Skeletal muscle satellite cell (primary cell): ENCODE data around the gene CREB3L1. TPM values are rescaled to one million over a fixed set of nuclear protein-coding genes. Genes with fewer than 3 reads are reported as not detected.

Experiments used
- H3K27me3 ChIP-seq: 2 replicates; pipeline ENCODE4 v1.7.0; 2013; ENCODE audit warnings: low read length; ENCODE audit not compliant: control insufficient read depth, insufficient read depth
- H3K36me3 ChIP-seq: 2 replicates; pipeline ENCODE4 v1.7.0; 2013; ENCODE audit warnings: mild to moderate bottlenecking, control low read depth, low read length; ENCODE audit not compliant: insufficient read depth
- H3K4me1 ChIP-seq: 2 replicates; pipeline ENCODE4 v1.7.0; 2013; ENCODE audit warnings: low read length; ENCODE audit not compliant: control insufficient read depth, insufficient read depth
- H3K4me2 ChIP-seq: 2 replicates; pipeline ENCODE4 v1.7.0; 2013; ENCODE audit warnings: mild to moderate bottlenecking, low read length
- H3K4me3 ChIP-seq: 2 replicates; pipeline ENCODE4 v1.7.0; 2013; ENCODE audit warnings: low read length
- H3K9ac ChIP-seq: 2 replicates; pipeline ENCODE4 v1.7.0; 2013; ENCODE audit warnings: mild to moderate bottlenecking, low read depth, low read length, moderate library complexity
- H3K9me3 ChIP-seq: replicated peaks from 2 replicates; pipeline ENCODE4 v1.7.0; 2013; ENCODE audit warnings: mild to moderate bottlenecking, control low read depth, low read length
- total RNA-seq: library from RNA; depleted of rRNA; stranded (reverse); fragments of >200 nt; gene quantifications from 2 replicates; pipeline ENCODE4 v1.2.3, GENCODE V29; 2012; rRNA removed

Gene CREB3L1, protein sequence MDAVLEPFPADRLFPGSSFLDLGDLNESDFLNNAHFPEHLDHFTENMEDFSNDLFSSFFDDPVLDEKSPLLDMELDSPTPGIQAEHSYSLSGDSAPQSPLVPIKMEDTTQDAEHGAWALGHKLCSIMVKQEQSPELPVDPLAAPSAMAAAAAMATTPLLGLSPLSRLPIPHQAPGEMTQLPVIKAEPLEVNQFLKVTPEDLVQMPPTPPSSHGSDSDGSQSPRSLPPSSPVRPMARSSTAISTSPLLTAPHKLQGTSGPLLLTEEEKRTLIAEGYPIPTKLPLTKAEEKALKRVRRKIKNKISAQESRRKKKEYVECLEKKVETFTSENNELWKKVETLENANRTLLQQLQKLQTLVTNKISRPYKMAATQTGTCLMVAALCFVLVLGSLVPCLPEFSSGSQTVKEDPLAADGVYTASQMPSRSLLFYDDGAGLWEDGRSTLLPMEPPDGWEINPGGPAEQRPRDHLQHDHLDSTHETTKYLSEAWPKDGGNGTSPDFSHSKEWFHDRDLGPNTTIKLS
- total RNA-seq = 10.4 and 18.6 TPM in 2 replicates

DNA sequence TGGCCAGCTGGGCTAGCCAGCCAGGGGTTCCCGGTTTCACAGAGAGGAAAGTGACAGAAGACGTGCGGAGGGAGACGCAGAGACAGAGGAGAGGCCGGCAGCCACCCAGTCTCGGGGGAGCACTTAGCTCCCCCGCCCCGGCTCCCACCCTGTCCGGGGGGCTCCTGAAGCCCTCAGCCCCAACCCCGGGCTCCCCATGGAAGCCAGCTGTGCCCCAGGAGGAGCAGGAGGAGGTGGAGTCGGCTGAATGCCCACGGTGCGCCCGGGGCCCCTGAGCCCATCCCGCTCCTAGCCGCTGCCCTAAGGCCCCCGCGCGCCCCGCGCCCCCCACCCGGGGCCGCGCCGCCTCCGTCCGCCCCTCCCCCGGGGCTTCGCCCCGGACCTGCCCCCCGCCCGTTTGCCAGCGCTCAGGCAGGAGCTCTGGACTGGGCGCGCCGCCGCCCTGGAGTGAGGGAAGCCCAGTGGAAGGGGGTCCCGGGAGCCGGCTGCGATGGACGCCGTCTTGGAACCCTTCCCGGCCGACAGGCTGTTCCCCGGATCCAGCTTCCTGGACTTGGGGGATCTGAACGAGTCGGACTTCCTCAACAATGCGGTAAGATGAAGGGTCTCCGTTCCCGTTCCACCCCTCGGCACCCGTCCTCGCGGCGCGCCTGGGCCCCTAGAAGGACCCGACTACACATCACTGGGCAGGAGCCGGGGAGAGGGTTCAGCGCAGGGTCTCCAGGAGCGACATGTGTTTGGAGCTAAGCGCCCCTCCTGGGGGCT lies at the start of gene CREB3L1:
TSS of gene CREB3L1 (plus strand) at position 41 of the 765 bp plus-strand sequence. CDS start at position 491, 450 bp downstream.
- H3K36me3 ChIP-seq = peaks cover 7% of the 10 kb centered on the region
- H3K4me2 ChIP-seq = peak within 1 kb of the TSS; percentile 90
- no peaks in the 10 kb centered on the region for H3K27me3 ChIP-seq
- no peaks in the 10 kb centered on the region for H3K9me3 ChIP-seq
- H3K9ac ChIP-seq = peak within 1 kb of the TSS; percentile 89
- peaks cover 61% of the 10 kb centered on the region for H3K4me1 ChIP-seq
- H3K4me3 ChIP-seq = peak within 1 kb of the TSS; percentile 87

- Histone ChIP-seq H3K9me3 (no peaks in the 10 kb centered on the region), H3K4me2 (no peak overlapping the region), H3K4me3 (no peak overlapping the region), H3K9ac (no peak overlapping the region), H3K4me1 (no peaks in the 10 kb centered on the region), H3K36me3 (no peaks in the 10 kb centered on the region), H3K27me3 (peaks cover 9% of the 10 kb centered on the region)
Observed at GRCh38 chr11:46229230-46229629, 48.2 kb upstream of the CREB3L1 start.

- H3K27me3 ChIP-seq = peaks cover 2% of the 10 kb centered on the region
- no peaks in the 10 kb centered on the region for H3K9me3 ChIP-seq
- no peak overlapping the region for H3K4me2 ChIP-seq
- H3K4me1 ChIP-seq = peaks cover 28% of the 10 kb centered on the region
- H3K9ac ChIP-seq = no peak overlapping the region
- H3K4me3 ChIP-seq = no peak overlapping the region
- H3K36me3 ChIP-seq = no peaks in the 10 kb centered on the region
Observed at GRCh38 chr11:46234311-46234710, 43.2 kb upstream of the CREB3L1 start.

- Histone ChIP-seq H3K9me3 (no peaks in the 10 kb centered on the region), H3K4me2 (no peak overlapping the region), H3K27me3 (peaks cover 2% of the 10 kb centered on the region), H3K9ac (no peak overlapping the region), H3K4me1 (peaks cover 35% of the 10 kb centered on the region), H3K36me3 (no peaks in the 10 kb centered on the region), H3K4me3 (no peak overlapping the region)
Observed at GRCh38 chr11:46235777-46236688, 41.4 kb upstream of the CREB3L1 start.

GRCh38 chr11:46236918-46237247 lies 40.6 kb upstream of the CREB3L1 start:
- Histone ChIP-seq H3K4me3 (peak overlapping the region; percentile 73), H3K27me3 (peaks cover 2% of the 10 kb centered on the region), H3K4me1 (peaks cover 35% of the 10 kb centered on the region), H3K9ac (peak overlapping the region; percentile 10), H3K36me3 (no peaks in the 10 kb centered on the region), H3K9me3 (no peaks in the 10 kb centered on the region), H3K4me2 (peak overlapping the region; percentile 88)

DNA sequence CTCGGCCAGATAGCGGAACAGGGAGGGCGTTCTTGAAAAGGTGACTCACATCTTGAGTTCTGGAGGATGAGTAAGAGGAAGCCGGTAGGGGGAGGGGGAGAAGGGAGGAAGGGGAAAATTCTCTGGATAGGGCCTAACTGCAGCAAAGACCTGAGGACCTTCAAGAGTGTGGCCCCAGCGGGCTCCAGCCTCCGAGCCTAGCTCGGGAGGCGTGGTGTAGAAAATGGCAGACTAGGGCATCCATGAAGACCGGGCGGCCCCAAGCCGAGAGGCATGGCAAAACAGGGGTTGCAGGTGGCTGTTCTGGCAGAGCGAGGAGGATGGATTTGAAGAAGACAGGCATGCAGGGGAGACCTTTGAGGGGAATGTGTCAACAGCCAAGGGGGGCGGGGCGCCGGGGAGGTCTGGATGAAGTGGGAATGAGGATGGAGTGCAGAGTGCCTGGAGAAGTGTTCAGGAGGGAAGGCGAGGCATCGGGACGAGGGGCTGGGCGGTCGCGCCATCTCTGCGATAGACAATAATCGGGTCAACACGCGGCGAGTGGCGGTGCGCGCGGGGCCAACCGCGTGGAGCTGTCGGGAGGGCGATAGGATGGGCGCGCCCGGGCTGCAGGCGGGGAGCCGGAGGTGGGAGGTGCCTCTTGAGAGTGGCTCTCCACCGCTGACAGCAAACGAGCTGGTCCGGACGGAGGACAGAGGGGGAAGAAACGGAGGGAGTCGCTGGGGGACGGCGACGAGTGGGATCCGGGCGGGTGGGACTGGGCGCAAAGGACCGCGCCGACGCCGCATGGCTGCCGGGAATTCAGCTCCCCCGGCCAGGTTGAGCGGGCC lies 40.0 kb upstream of the CREB3L1 start:
- H3K4me3 ChIP-seq = peak overlapping the region; percentile 73
- peaks cover 36% of the 10 kb centered on the region for H3K4me1 ChIP-seq
- peak overlapping the region; percentile 88 for H3K4me2 ChIP-seq
- no peaks in the 10 kb centered on the region for H3K36me3 ChIP-seq
- H3K9ac ChIP-seq = peak overlapping the region; percentile 71
- H3K9me3 ChIP-seq = no peaks in the 10 kb centered on the region
- peaks cover 2% of the 10 kb centered on the region for H3K27me3 ChIP-seq

DNA sequence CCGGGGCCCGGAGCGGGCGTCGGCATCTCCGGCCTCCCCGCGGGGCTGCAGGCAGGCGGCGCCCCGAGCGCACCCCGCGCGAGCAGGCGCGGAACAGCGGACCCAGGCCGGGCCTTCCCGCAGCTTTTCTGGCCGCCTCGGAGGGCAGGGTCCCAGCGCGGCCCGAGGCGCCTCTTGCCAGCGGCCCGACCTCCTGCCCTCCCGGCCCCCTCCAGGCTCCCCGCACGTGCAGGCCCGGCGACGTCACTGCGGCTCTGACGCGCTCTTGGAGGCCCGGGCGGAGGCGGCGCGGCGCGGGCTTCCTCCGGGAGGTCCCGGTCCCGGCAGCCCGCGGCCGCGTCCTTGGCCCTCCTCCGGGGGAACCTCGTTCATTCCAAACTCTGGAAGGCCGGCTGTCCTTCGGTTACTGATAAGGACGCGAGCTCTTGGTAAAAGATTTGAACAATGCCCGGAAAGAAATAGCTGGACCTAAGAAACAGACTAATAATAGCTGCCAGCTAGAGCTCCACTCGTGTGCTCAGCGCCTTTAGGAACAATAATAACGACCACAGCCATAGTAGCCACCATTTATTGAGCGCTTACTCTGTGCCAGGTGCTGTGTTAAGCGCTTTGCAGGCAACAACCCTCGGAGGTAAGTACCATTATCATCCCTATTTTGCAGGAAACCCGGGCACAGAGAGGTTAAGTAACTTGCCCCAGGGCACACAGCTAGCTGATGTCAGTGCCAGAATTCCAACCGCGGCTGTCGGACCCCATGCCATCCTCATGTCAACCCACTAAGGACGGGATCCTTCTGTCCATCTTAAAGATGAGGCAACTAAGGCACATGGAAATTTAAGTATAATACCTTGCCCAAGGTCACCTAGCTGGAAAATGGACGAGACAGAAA lies 39.1 kb upstream of the CREB3L1 start:
- Histone ChIP-seq H3K36me3 (no peaks in the 10 kb centered on the region), H3K4me3 (peak overlapping the region; percentile 73), H3K27me3 (no peaks in the 10 kb centered on the region), H3K4me2 (peak overlapping the region; percentile 88), H3K9ac (peak overlapping the region; percentile 71), H3K4me1 (peaks cover 43% of the 10 kb centered on the region), H3K9me3 (no peaks in the 10 kb centered on the region)

- peaks cover 48% of the 10 kb centered on the region for H3K4me1 ChIP-seq
- no peaks in the 10 kb centered on the region for H3K9me3 ChIP-seq
- H3K27me3 ChIP-seq = no peaks in the 10 kb centered on the region
- peak overlapping the region; percentile 73 for H3K4me3 ChIP-seq
- H3K4me2 ChIP-seq = peak overlapping the region; percentile 88
- no peaks in the 10 kb centered on the region for H3K36me3 ChIP-seq
- H3K9ac ChIP-seq = peak overlapping the region; percentile 71
Observed at GRCh38 chr11:46238967-46239800, 38.3 kb upstream of the CREB3L1 start.

DNA sequence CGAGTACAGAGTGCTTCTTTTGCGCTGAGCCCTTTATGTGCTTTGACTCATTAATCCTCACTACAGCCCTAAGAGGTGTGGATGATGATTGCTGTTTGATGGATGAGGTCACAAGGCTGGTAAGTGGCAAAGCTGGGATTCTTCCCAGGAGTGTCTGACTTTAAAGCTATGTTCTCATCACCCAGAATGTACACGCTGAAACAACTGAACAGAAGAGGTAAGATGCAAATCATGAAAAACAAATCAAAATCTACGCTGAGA lies 37.7 kb upstream of the CREB3L1 start:
- H3K4me1 ChIP-seq = peaks cover 48% of the 10 kb centered on the region
- H3K27me3 ChIP-seq = no peaks in the 10 kb centered on the region
- no peaks in the 10 kb centered on the region for H3K9me3 ChIP-seq
- H3K36me3 ChIP-seq = no peaks in the 10 kb centered on the region
- peak overlapping the region; percentile 47 for H3K9ac ChIP-seq
- no peak overlapping the region for H3K4me3 ChIP-seq
- peak overlapping the region; percentile 88 for H3K4me2 ChIP-seq
